Urinary bladder (tissue), 4 donors: ENCODE measurements around the gene FN3K. TPM values are rescaled to one million over a fixed set of nuclear protein-coding genes. Genes with fewer than 3 reads are reported as not detected.

Source experiments
- DNase-seq: peaks from one replicate; pipeline ENCODE4 v3.0.0-alpha.2; 2015; ENCODE audit errors: extremely low spot score
- H3K27ac ChIP-seq: one replicate; pipeline ENCODE4 v1.5.1; 2013; ENCODE audit warnings: low read depth, mild to moderate bottlenecking, moderate library complexity
- H3K36me3 ChIP-seq: one replicate; pipeline ENCODE4 v1.6.1; 2013; ENCODE audit warnings: mild to moderate bottlenecking, moderate library complexity; ENCODE audit not compliant: insufficient read depth
- H3K4me1 ChIP-seq: one replicate; pipeline ENCODE4 v1.6.1; 2013; ENCODE audit warnings: mild to moderate bottlenecking, moderate library complexity; ENCODE audit not compliant: insufficient read depth
- H3K4me3 ChIP-seq: one replicate; pipeline ENCODE4 v1.5.1; 2013; ENCODE audit warnings: low read depth, low read length
- WGBS: extraction: QIAGEN DNeasy Blood & Tissue Kit; methylation state at CpG from one replicate; pipeline ENCODE4 v1.1.7; 2013; 5-methylcytosine and 5-hydroxymethylcytosine counted together
- polyA plus RNA-seq: library from polyadenylated mRNA; stranded (reverse); fragments of 200-250 nt; gene quantifications from one replicate; pipeline ENCODE4 v1.2.3, GENCODE V29; 2013
- total RNA-seq: library from RNA; depleted of rRNA; stranded (reverse); fragments of >200 nt; gene quantifications from one replicate; pipeline ENCODE4 v1.2.3, GENCODE V29; 2014
- donor health status: healthy with polysubstance abuse.
- donor health status: healthy.

FN3K gene
- total and polyA plus RNA-seq, 2 donors, result 3.4 to 13.4 TPM

DNA sequence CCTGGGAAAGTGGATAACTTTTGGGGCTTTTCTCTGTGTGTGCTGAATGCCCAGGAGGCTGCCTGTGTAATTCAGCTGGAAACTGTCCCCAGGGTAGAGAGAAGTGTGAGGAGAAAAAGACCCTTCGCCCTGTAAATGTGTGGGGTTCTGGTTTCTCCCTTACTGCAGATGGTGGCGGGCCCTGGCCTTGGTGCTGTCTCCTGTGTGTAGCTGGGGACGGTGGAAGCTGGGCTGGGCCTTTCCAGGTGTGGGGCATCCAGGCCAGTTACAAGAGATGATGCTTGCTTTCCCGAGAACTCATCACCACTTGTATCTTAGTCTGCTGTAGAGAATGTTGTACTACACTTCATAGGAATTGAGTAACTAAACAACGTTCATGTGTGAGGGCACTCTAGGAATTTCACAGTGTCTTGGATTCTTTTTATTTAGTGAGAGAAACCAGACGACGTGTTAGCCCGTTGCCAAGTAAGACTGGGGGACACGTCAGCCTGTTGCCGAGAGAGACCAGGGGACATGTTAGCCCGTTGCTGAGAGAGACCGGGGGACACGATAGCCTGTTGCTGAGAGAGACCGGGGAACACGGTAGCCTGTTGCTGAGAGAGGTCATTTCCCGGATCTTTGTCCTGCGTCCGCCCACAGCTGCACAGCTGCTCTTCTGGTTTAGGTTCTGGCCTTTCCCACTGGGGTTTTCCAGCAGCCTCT, 59.5 kb downstream of the FN3K start:
- no peaks in the 10 kb centered on the region for H3K4me1 ChIP-seq
- WGBS, result 73% methylated on average over 18 of the region's 18 CpGs

DNA sequence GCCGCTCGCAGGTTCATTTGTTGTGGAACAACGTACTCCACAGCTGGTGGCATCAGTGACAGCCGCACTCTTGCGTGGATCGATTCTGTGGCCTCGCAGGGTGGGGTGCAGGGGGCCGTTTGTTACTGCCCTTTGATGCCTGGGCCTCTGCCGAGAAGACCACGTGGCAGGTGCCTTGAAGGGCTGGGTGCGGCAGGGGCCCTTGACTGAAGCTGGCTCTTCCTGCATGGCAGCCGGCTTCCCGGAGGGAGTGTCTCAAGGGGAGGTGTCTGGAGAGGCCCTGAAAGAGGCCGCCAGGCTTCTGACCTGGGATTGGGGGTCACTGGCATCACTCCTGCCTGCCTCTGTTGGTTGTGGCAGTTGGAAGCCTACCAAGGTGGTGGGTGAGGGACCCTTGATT, 60.2 kb downstream of the FN3K start:
- 91% methylated on average over 14 of the region's 14 CpGs for WGBS
- Histone ChIP-seq H3K36me3 (peaks cover 2% of the 10 kb centered on the region), H3K4me1 (no peaks in the 10 kb centered on the region), H3K27ac (no peak overlapping the region), H3K4me3 (no peak overlapping the region)
- no peak for DNase-seq

More for the DNA sequence above, 59.5 kb downstream of the FN3K start:
- H3K36me3 ChIP-seq, result peaks cover 2% of the 10 kb centered on the region
- no peak for DNase-seq
- H3K27ac ChIP-seq, result no peak overlapping the region
- H3K4me3 ChIP-seq, result no peak overlapping the region

DNA sequence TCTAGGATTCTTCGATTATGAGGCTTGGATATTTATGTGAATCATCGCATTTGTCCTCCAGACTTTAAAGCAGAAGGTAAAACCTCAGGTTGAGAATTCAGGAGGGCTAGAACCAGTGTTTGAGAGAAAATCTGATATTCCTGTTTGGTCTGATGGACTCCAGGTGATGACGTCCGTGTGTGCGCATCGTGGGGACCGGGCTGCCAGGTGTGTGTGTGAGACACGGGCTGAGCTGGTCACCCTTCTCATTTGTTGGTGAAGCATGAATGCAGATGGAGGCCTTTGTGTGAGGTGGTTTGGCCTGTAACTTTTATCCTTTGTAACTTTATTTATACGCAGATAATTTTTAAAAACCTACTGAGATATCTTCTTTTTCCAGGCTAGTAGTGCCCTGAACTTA, 61.6 kb downstream of the FN3K start:
- Histone ChIP-seq H3K4me1 (no peaks in the 10 kb centered on the region), H3K27ac (no peak overlapping the region), H3K36me3 (peaks cover 2% of the 10 kb centered on the region), H3K4me3 (no peak overlapping the region)
- DNase-seq, result no peak
- 96% methylated on average over 9 of the region's 9 CpGs for WGBS

DNA sequence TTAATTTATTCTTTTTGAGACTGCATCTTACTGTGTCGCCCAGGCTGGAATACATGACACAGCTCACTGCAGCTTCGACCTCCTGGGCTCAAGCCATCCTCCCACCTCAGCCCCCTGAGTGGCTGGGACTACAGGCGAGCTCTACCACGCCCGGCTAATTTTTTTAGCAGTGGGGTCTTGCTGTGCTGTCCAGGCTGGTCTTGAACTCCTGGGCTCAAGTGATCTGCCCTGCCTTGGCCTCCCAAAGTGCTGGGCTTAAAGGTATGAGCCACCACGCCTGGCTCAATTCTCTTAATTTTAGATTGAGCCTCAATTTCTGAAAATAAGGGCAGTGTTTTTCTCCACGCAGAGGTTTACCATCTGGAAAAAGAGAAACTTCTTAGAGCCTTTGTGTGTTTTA, 63.3 kb downstream of the FN3K start:
- H3K4me3 ChIP-seq, result no peak overlapping the region
- H3K36me3 ChIP-seq, result peaks cover 2% of the 10 kb centered on the region
- no peak for DNase-seq
- 96% methylated on average over 7 of the region's 7 CpGs for WGBS
- no peak overlapping the region for H3K27ac ChIP-seq
- H3K4me1 ChIP-seq, result no peaks in the 10 kb centered on the region

DNA sequence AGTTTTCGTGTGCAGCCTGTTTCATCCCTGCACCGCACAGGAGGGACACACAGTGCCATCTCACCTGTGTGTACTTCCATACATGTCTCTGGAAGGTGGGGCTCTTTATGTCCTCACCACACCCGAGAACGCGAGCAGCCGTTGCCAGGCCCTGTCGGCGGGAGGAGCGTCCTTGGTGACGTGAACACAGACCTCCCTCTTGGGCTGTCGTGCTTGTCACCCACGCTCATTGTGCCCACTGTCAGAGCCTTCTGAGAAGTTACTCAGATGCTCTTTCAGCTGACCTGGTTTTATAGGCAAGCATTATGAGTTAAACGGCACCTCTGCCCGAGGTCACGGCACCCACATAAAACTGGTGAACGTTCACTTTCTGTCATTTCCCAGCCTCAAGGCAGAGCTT, 64.2 kb downstream of the FN3K start:
- 84% methylated on average over 16 of the region's 16 CpGs for WGBS
- H3K4me1 ChIP-seq, result no peaks in the 10 kb centered on the region
- DNase-seq, result no peak

More for the DNA sequence above, 64.2 kb downstream of the FN3K start:
- H3K4me3 ChIP-seq, result no peak overlapping the region
- no peak overlapping the region for H3K27ac ChIP-seq
- peaks cover 2% of the 10 kb centered on the region for H3K36me3 ChIP-seq

Other genes starting within 250 kb of the FN3K start
- gene FOXK2, start 215.9 kb upstream of the FN3K start, total RNA-seq, result 19.9 TPM
- gene FOXK2, start 215.9 kb upstream of the FN3K start, polyA plus RNA-seq, result 24.0 TPM
- gene WDR45B, start 87.2 kb upstream of the FN3K start, total RNA-seq, result 60.3 TPM
- 73.7 TPM for gene WDR45B, start 87.2 kb upstream of the FN3K start, polyA plus RNA-seq
- gene RAB40B, start 36.9 kb upstream of the FN3K start, total RNA-seq, result 9.8 TPM
- 25.7 TPM for gene RAB40B, start 36.9 kb upstream of the FN3K start, polyA plus RNA-seq
- gene FN3KRP, start 18.9 kb upstream of the FN3K start, total RNA-seq, result 19.4 TPM
- gene FN3KRP, start 18.9 kb upstream of the FN3K start, polyA plus RNA-seq, result 40.9 TPM
- 57.9 TPM for gene TBCD, start 16.4 kb downstream of the FN3K start, total RNA-seq
- gene TBCD, start 16.4 kb downstream of the FN3K start, polyA plus RNA-seq, result 77.6 TPM
- 3.1 TPM for gene ZNF750, start 104.4 kb downstream of the FN3K start, total RNA-seq
- gene ZNF750, start 104.4 kb downstream of the FN3K start, polyA plus RNA-seq, result 2.7 TPM